Nephron (organoid): ENCODE data around the gene UHRF1.
"Not testable (repeated sequence)": the region's sequence is repeated elsewhere in the genome, so short reads cannot be mapped to it uniquely, and the experiment has no call there.

ENCODE experiments used
- H3K27ac Mint-ChIP-seq, 3 experiments: 2 replicates each; pipeline ENCODE4 v1.8.0; 2020; ENCODE audit warnings: mixed read lengths in 3 of 3, mild to moderate bottlenecking in 2 of 3, moderate library complexity in 1 of 3
- H3K27me3 Mint-ChIP-seq: 2 replicates; pipeline ENCODE4 v1.8.0; 2021; ENCODE audit warnings: low read depth, mild to moderate bottlenecking, moderate library complexity, mixed read lengths
- H3K36me3 Mint-ChIP-seq: 2 replicates; pipeline ENCODE4 v1.8.0; 2020; ENCODE audit warnings: low read depth, mixed read lengths
- H3K4me1 Mint-ChIP-seq: 2 replicates; pipeline ENCODE4 v1.8.0; 2020; ENCODE audit warnings: mixed read lengths
- H3K4me3 Mint-ChIP-seq, 3 experiments: 2 replicates each; pipeline ENCODE4 v1.8.0; 2020; ENCODE audit warnings: mild to moderate bottlenecking in 3 of 3, mixed read lengths in 3 of 3, moderate library complexity in 2 of 3
- H3K9me3 Mint-ChIP-seq: 2 replicates; pipeline ENCODE4 v1.8.0; 2020; ENCODE audit warnings: mixed read lengths
- TF ChIP-seq, protein P1 (sequence below), 3 experiments: fragments of 200-600 bp; sonication (generic); IDR thresholded peaks; one replicate each; pipeline ENCODE4 v1.5.0; 2021; ENCODE audit warnings: antibody characterized with exemption in 3 of 3; ENCODE audit not compliant: unreplicated experiment in 3 of 3

Gene UHRF1

DNA sequence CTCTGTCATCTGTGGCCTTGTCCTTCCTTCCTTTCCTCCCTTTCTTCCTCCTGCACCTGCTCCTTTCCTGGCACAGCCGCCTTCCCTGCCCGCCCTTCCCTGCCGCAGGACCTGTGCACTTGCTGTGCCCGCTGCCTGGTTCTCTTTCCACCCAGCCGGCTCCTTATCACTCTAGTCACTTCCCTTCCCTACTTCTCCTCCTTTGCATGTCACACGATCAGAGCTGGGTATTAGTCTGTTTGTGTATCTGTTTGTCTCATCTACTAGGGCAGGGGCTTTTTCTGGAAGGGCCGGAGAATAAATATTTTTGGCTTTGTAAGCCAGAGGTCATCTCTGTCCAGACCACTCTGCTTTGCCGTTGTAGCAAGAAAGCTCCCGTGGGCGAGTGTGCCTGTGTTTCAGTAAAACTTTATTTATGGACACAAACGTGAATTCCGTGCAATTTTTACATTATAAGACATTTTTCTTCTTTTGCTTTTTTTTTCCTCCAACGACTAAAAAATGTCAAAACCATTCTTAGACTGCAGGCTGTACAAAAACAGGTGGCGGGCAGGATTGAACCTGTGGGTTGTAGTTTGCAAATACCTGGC is 65.7 kb downstream of the UHRF1 start:
- TF ChIP-seq, protein P1, sequence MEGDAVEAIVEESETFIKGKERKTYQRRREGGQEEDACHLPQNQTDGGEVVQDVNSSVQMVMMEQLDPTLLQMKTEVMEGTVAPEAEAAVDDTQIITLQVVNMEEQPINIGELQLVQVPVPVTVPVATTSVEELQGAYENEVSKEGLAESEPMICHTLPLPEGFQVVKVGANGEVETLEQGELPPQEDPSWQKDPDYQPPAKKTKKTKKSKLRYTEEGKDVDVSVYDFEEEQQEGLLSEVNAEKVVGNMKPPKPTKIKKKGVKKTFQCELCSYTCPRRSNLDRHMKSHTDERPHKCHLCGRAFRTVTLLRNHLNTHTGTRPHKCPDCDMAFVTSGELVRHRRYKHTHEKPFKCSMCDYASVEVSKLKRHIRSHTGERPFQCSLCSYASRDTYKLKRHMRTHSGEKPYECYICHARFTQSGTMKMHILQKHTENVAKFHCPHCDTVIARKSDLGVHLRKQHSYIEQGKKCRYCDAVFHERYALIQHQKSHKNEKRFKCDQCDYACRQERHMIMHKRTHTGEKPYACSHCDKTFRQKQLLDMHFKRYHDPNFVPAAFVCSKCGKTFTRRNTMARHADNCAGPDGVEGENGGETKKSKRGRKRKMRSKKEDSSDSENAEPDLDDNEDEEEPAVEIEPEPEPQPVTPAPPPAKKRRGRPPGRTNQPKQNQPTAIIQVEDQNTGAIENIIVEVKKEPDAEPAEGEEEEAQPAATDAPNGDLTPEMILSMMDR (IDR thresholded peaks at IDR 0.05; ENCODE audit: unreplicated experiment in 3 of 3) = no peak
- peak overlapping the region in 2 of 3 experiments; percentile 23 to 53 for H3K4me3 Mint-ChIP-seq
- peak overlapping the region; percentile 4 to 62 (median 8) for H3K27ac Mint-ChIP-seq
- no peaks in the 10 kb centered on the region for H3K27me3 Mint-ChIP-seq
- H3K4me1 Mint-ChIP-seq = peaks cover 58% of the 10 kb centered on the region
- no peaks in the 10 kb centered on the region for H3K9me3 Mint-ChIP-seq
- peaks cover 11% of the 10 kb centered on the region for H3K36me3 Mint-ChIP-seq

DNA sequence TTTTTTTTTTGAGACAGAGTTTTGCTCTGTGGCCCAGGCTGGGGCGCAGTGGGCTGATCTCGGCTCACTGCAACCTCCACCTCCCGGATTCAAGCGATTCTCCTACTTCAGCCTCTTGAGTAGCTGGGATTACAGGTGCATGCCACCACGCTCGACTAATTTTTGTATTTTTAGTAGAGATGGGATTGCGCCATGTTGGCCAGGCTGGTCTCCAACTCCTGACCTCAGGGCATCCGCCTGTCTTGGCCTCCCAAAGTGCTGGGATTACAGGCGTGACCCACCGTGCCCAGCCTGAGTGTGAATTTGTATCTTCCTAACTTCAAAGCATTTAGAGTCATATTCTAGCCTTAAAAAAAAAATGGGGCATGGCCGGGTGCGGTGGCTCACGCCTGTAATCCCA is 66.3 kb downstream of the UHRF1 start:
- not testable (repeated sequence) for H3K4me3 Mint-ChIP-seq, H3K27ac Mint-ChIP-seq, H3K9me3 Mint-ChIP-seq, H3K27me3 Mint-ChIP-seq
- H3K36me3 Mint-ChIP-seq = peaks cover 11% of the 10 kb centered on the region
- H3K4me1 Mint-ChIP-seq = peaks cover 52% of the 10 kb centered on the region

- Mint-ChIP-seq H3K4me1 (peaks cover 42% of the 10 kb centered on the region), H3K27me3 (no peaks in the 10 kb centered on the region), H3K4me3 (peak overlapping the region in 2 of 3 experiments; percentile 35 to 40), H3K9me3 (no peaks in the 10 kb centered on the region), H3K27ac (peak overlapping the region; percentile 53 to 77 (median 70)), H3K36me3 (peaks cover 11% of the 10 kb centered on the region)
- TF ChIP-seq, protein P1 (IDR thresholded peaks at IDR 0.05; ENCODE audit: unreplicated experiment in 3 of 3) = no peak
These were observed 67.3 kb downstream of the UHRF1 start for GRCh38 chr19:4976401-4977298.

DNA sequence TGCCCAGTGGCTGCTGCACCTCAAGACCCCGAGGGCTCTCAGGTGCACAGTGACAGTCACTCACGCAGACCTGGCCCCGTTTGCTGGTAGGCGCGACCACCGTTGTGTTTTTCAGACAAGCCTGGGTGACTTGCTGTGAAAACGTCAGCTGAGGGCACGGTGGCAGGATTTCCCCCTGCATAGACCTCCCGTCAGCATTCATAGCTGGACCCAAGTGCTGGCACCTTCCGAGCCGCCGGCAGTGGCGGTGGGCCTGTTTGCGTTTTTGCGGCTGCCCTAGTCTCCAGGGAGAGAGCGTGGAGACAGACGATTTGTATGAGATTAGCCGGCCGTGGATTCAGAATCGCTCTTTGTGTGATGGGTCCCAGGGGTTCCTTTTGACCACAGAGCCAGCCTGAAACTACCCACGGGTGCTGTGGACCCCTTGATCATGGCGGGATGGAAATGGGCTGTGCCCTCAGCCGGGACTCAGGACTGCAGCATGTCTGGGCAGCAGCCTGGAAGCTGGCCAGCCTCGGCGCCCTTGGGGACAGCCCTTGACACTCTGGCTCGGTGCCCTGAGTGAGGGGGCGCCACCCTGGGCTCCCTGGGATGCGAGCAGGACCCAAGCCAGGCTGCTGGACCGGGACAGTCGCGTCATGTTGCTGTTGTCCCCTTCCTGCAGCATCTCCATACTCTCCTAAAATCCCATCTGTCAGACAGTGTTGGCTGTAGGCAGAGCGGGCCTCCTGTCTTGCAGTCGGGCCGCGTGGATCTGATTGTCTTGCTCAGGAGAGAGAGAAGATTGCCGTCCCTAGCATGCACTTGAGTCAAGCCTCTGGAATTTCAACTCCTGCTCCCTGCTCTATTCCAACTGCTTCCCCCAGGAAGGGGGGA is 68.2 kb downstream of the UHRF1 start:
- Mint-ChIP-seq H3K4me1 (peaks cover 36% of the 10 kb centered on the region), H3K4me3 (no peak overlapping the region), H3K27ac (peak overlapping the region; percentile 45 to 85 (median 53)), H3K9me3 (no peaks in the 10 kb centered on the region), H3K27me3 (no peaks in the 10 kb centered on the region), H3K36me3 (peaks cover 11% of the 10 kb centered on the region)
- TF ChIP-seq, protein P1 (IDR thresholded peaks at IDR 0.05; ENCODE audit: unreplicated experiment in 3 of 3) = no peak

DNA sequence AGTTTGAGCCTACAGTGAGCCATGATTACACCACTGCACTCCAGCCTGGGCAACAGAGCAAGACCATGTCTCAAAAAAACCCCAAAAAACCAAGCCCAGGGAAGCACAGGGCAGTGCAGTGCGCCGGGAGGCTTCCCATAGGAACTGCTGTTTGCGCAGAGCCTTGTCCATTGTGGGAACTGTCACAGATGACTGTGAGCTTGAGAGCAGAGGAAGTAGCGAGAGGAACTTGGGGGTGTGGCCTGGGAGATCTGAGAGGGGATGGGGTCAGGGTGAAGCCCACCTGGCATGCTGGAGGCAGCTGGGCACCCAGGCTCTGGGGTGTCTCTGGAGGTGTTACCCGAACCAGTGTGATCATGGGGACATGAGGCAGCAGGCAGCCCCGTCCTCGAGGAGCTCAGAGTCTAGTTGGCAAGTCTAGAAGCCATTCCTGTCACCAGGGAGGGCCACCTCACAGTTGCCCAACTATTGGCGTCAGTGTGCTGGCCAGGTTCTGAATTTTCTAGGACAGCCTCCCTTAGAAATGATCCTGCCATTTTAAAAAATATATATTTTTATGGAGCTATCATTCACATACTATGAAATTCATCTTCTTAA is 70.0 kb downstream of the UHRF1 start:
- H3K27me3 Mint-ChIP-seq = no peaks in the 10 kb centered on the region
- peak overlapping the region in 1 of 3 experiments; percentile 48 for H3K27ac Mint-ChIP-seq
- TF ChIP-seq, protein P1 (IDR thresholded peaks at IDR 0.05; ENCODE audit: unreplicated experiment in 3 of 3) = no peak
- peaks cover 11% of the 10 kb centered on the region for H3K36me3 Mint-ChIP-seq
- H3K9me3 Mint-ChIP-seq = no peaks in the 10 kb centered on the region
- no peak overlapping the region for H3K4me3 Mint-ChIP-seq
- H3K4me1 Mint-ChIP-seq = peaks cover 41% of the 10 kb centered on the region
